ENCODE results near the gene GON4L. TPM values are rescaled to one million over a fixed set of nuclear protein-coding genes. Genes with fewer than 3 reads are reported as not detected.

The GON4L gene
- total RNA-seq, 4 donors from 2014 or later, result 30.9 to 42.8 (median 36.3) TPM

- TF ChIP-seq CTCF (IDR thresholded peaks at IDR 0.05; ENCODE audit: low read depth), result no peak
Observed at GRCh38 chr1:155892796-155893195, 35.8 kb upstream of the GON4L start.

GRCh38 chr1:155890251-155890650 is 33.2 kb upstream of the GON4L start:
- TF ChIP-seq CTCF (IDR thresholded peaks at IDR 0.05; ENCODE audit: low read depth), result no peak

GRCh38 chr1:155889566-155889965 is 32.6 kb upstream of the GON4L start:
- TF ChIP-seq CTCF (IDR thresholded peaks at IDR 0.05; ENCODE audit: low read depth), result no peak

GRCh38 chr1:155888481-155888880 is 31.5 kb upstream of the GON4L start:
- no peak for TF ChIP-seq CTCF (IDR thresholded peaks at IDR 0.05; ENCODE audit: low read depth)

- TF ChIP-seq CTCF (IDR thresholded peaks at IDR 0.05; ENCODE audit: low read depth), result no peak
Observed at GRCh38 chr1:155884982-155885381, 28.0 kb upstream of the GON4L start.

GRCh38 chr1:155884031-155884960 is 27.3 kb upstream of the GON4L start:
- no peak for TF ChIP-seq CTCF (IDR thresholded peaks at IDR 0.05; ENCODE audit: low read depth)

- TF ChIP-seq CTCF (IDR thresholded peaks at IDR 0.05; ENCODE audit: low read depth), result no peak
Observed at GRCh38 chr1:155882766-155883165, 25.8 kb upstream of the GON4L start.
